ENCODE results near the gene AHCYL2.

DNA sequence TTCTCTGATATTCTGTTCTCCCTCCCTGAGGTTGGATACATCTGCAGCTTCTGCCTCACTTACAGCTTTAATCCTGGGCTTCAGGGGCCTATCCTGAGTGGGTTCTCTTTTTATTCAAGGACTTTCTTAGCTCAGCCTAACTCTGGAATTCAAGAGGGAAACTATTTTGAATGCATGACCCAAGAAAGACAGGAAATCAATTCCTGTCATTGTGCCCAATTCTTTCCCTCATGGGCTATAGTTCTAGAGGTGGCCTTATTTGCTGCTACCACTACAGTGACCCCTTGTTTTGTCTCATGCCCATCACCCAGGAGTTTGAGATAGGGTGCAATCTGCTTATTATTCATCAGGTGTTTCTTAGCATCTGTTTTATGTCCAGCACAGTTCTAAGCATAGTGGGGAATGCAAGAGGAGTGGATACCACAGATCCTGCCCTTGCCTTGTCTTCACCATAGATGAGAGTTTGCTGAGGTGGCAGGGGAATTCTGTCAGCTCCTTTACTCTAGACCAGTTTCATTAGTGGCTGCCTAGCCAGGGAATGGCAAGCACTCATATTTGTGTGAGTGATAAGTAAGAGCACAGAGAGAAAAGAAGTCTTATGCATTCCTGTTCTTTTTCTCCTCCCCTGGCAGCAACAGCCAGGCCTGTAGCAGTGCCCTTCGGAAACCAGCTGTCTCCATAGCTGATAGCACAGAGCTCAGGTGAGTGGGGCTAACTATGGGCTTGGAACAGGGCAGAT, 228.8 kb downstream of the AHCYL2 start:
- TF ChIP-seq CTCF (IDR thresholded peaks at IDR 0.05; ENCODE audit: low read depth, low read length, poor library complexity, severe bottlenecking) (no peak), EZH2phosphoT487 (IDR thresholded peaks at IDR 0.05; ENCODE audit: borderline replicate concordance, low read length) (no peak)
